LoVo (cell line): Measurements from ENCODE around the gene GBA3.

Experiments
- DNase-seq: peaks from one replicate; pipeline ENCODE4 v3.0.0-alpha.2; 2016; ENCODE audit warnings: low spot score

The GBA3 gene

DNA sequence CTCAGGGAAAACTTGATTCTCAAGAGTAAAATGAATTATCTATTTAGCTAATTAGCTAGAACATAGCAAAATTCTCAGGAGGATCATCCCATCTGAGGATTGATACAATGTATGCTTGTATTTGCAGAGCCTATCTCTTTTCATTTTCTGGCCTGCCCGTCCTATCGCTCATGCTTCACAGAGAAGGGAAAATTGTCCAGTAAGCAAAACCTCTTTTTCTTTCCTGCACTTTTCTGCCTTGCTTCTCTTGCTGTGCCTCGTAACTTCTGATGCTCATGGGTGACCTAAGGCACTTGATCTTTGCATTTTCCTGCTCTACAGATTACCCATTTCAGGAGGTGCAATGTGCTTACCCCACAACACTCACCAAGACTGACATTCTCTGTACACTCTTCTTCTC lies 88.1 kb downstream of the GBA3 start:
- DNase-seq: no peak

DNA sequence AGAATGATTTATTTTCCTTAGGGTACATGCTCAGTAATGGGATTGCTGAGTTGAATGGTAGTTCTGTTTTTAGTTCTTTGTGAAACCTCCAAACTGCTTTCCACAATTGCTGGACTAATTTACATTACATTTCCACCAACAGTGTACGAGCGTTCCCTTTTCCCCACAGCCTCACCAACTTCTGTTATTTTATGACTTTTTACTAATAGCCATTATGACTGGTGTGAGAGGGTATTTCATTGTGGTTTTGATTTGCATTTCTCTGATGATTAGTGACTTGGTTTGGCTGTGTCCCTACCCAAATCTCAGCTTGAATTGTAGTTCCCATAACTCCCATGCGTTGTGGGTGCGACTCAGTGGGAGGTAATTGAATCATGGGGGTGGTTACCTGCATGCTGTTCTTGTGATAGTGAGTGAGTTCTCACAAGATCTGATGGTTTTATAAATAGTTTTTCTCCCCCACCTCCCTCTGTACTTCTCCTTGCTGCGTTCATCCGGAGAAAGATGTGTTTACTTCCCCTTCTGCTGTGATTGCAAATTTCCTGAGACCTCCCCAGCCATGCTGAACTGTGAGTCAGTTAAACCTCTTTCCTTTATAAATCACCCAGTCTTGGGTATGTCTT lies 95.1 kb downstream of the GBA3 start:
- DNase-seq: no peak

DNA sequence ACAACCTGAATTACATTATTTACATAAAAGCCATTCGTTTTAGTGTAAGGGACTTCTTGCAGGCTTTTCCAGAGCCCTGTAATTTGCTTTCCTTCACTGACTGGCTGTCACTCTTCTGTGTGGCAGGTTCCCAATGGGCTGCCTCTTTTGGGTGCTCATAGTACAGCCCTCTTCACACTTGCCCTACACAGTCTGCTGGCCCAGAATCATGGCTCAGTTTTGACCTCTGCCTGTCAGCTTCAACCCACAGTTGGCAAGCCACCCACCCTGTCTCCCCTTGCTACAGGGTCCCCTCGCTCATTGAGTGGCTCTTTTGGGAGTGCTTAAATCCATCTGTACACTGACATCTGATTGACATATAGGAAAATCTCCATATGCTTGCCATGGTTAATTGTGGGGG lies 97.9 kb downstream of the GBA3 start:
- DNase-seq: no peak

DNA sequence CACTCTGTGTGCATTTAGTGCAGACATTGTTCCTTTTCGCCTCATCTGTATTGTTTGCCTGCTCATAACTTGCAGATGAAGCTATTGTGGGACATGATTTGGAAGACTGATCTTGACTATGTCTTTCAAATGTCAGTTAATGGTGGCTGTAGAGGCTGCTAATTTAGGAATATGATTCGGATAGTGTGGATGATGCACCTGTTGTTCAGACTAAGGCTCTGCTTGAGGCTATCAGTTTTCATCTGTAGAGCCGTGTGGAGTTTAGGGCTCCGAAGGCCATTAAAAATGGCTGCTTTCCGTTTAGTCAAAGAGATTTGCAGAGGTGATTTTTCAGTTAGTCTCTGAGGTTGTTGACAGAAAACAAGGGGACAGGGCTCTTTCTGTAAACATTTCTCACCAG lies 102.0 kb downstream of the GBA3 start:
- no peak for DNase-seq

DNA sequence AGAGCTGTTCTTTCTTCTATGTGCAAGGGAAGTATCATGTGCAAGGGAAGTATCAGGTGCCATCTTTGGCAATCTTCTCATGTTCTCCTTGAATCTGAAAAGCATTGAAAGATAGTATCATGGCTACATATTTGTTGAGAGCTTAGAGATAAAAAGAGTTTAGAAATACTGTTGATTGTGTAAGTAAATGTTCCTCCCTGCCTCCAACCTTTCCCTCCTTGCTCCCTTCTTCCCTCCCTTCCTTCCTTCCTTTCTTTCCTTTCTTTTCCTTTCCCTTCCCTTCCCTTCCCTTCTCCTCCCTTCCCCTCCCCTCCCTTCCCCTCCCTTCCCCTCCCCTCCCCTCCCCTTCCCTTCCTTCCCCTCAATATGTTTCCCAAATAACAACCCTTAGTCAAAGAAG lies 108.7 kb downstream of the GBA3 start:
- DNase-seq: no peak

DNA sequence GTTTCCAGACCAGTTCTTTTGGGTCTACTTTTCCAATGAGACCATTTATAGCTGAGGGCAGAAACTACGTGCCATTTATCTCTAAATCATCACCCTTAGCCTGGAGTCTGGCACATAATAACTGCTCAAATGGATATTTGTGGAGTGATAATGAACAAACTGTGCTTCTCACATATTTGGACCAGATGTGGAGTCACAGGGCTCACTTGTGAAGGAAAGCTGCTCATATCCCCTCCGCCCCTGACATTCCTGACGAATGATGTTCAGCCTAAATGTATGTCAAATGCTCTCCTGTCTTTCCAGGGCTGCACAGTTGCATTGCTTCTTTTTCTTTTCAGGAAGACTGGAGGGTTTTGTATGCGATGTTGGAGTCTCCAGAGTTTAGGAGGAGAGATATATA lies 110.1 kb downstream of the GBA3 start:
- DNase-seq: no peak

DNA sequence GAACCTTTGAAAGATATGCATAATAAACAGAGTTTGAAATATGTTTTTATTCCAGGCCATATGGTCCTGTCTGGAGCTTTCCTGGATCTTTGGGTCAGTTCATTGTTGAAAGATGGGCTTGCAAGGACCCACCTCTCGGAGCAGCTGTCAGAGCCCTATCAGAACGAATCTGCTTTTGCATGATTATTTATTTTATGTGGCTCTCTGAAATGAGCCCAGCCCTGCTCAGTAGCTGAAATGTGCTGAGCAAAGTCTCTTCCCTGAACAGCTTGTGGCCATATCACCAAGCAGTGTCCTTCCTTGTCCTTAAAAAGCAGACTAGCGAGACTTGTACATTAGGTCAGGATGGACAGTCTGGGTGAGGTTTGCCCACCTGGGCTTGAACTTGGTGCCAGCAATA lies 110.8 kb downstream of the GBA3 start:
- DNase-seq: no peak

DNA sequence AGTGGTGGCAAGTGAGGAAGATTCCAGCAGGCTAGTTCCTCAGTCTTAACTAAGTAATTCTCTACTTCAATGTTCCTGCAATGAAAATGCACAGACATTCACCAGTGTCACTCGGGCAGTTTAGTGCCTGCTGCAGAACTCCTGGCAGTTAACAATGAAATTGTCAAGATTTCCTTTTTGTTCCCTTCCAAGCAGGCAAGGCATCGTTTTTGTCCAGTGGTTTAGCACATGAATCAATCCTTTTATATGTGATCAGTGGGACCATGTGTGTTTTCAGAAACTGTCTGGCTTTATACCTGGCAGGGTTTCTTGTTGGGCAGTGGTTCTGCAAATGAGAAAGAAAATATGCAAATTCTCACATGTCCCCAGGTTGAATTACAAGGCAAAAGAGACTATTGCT lies 122.2 kb downstream of the GBA3 start:
- DNase-seq: no peak

DNA sequence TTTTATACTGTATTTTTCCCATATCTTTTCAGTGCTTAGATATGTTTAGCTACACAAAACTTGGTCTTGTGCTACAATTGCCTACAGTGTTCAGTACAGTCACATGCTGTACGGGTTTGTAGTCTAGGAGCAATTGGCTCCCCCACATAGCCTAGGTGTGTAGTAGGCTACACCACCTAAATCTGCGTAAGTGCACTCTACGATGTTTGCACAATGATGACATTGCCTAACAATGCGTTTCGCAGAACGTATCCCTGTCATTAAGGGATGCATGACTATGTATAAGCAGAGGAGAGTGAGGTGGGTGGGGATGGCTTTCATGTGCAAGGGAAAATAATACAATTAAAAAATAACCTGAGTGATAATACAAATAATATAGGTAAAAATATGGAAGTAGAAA lies 131.4 kb downstream of the GBA3 start:
- no peak for DNase-seq

DNA sequence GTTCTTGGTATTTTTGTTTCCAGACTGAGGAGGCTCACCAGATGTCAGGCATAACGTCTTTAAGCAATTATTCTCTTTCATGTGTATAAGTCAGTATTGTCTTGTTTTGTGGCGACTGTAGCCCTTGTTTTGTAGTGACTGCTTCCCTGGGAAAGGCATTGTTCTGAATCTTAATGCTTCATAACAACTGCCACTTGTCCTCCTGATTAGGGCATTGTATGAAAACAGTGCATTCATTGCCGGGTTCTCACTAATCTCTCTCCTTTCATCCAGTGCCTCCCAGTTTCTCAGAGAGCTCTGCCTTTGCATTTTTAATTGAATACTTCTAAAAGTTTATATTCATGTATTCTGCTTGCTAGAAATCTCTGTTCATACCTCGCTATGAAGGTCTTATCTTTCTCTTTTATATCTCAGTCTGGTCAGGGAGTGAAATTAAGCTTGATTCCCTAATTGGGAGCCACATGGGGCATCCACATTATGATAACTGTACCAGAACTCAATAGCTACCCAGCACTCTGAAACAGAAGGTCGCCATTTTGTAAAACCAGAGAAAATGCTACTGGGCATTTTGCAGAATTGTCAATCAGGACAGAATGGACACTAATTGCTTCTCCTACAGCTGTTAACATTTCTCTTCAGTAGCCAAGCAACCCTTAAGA lies 149.8 kb downstream of the GBA3 start:
- DNase-seq: no peak

DNA sequence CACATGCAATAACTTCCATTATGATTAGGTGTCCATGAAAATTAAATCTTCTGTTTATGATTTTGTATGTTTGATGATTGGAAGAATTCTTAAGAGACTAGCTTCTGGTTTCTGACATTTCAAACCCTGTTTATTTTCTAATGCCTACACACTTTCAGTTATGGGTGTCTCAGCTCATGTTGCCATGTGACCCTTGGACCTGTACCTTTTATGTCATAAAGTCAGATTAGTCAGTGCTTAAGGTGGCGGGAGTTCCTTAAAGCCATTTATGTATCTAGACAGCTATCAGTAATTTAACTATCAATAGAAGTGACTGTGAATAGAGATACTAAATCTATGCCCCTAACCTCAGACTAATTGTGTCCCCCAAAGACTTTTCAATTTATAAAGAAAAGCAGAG lies 155.6 kb downstream of the GBA3 start:
- DNase-seq: peak; percentile 11

DNA sequence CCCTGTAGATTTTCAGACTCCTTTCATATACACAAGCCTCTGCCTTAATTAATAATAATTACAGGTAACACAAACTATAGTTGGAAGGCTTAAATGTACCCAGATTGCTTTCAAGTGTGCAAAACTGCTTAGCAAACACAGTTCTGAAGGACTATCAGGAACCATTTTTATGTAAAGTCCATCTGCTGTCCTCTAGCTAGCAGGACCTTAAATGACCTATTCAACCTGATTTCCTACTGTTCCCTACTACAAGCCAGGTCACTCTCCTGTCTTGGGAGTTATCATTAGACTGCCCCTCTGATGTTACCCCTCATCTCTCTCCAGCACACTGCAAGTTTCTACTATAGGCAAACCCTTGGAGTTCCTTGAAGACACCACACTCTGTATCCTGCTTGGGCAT lies 157.3 kb downstream of the GBA3 start:
- DNase-seq: no peak

DNA sequence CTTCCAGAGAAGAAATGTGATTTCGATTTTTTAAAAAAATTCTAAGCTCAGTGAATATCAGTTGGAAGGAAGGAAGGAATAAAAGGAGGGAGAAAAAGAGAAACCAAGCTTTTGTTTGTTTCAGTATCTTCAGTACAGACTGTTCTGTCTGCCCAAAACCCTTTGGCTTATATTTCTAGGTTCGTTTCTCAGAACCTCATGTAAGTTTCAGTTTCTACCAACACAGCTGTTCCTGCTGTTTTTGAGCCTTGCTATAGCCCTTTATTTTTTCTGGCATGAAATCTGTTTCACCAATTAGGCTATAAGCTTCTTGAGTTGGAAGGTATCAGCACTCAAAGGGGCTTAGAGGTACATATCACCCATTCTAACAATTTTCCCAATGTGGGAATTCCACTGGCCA lies 157.9 kb downstream of the GBA3 start:
- DNase-seq: no peak

DNA sequence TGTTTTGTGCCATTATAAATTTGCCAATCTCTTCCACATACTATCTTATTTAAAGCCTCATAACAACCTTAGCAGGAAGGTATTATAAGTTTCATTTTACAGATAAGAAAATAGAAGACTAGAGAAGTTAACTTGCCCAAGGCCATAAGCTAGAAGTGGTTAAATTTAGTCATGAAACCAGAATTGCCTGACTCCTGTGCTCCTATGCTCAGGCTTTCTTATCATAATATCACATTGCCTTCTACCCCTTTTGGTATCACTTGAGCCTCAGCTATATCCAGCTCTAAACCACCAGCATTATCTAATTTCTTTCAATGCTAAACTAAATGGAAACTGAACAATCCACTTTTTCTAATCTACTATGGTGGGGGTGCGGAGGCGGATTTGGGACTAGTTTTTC lies 164.7 kb downstream of the GBA3 start:
- no peak for DNase-seq

DNA sequence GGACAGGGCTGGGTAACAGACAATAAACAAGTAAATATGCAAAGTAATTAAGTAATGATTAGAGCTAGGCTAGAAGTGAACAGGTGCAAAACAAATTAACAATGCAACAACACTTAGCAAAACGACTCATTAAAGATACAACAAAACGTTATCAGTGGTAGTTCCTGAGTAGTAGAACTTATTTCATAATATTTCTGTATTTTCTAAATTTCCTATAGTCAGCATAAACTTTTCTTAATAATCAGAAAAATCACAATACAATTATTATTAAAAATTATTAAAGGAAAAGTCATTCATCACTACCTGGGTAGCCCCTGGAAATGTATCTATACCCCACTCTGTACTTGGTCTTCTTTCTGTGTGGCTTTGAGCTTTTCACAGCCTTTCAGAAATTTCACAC lies 166.6 kb downstream of the GBA3 start:
- no peak for DNase-seq
